ENCODE measurements around the gene ALDH1L1.

Gene ALDH1L1

GRCh38 chr3:126119976-126120375 is 60.4 kb downstream of the ALDH1L1 start:
- no peak for DNase-seq (ENCODE audit: low read depth)

GRCh38 chr3:126119008-126119675 is 61.2 kb downstream of the ALDH1L1 start:
- no peak for TF ChIP-seq CTCF (IDR thresholded peaks at IDR 0.05; ENCODE audit: low read length, missing control alignments)
- DNase-seq (ENCODE audit: low read depth) = no peak
- no peak overlapping the region for H3K4me3 ChIP-seq (replicated peaks; ENCODE audit: low read depth, low read length)

More at GRCh38 chr3:126119976-126120375, 60.4 kb downstream of the ALDH1L1 start:
- TF ChIP-seq CTCF (IDR thresholded peaks at IDR 0.05; ENCODE audit: low read length, missing control alignments) = no peak
- no peak overlapping the region for H3K4me3 ChIP-seq (replicated peaks; ENCODE audit: low read depth, low read length)

- no peak overlapping the region for H3K4me3 ChIP-seq (replicated peaks; ENCODE audit: low read depth, low read length)
- no peak for DNase-seq (ENCODE audit: low read depth)
- TF ChIP-seq CTCF (IDR thresholded peaks at IDR 0.05; ENCODE audit: low read length, missing control alignments) = no peak
Measured at GRCh38 chr3:126118591-126118990, 61.8 kb downstream of the ALDH1L1 start.

GRCh38 chr3:126117786-126118185 is 62.6 kb downstream of the ALDH1L1 start:
- H3K4me3 ChIP-seq (replicated peaks; ENCODE audit: low read depth, low read length) = no peak overlapping the region
- no peak for DNase-seq (ENCODE audit: low read depth)
- no peak for TF ChIP-seq CTCF (IDR thresholded peaks at IDR 0.05; ENCODE audit: low read length, missing control alignments)

- H3K4me3 ChIP-seq (replicated peaks; ENCODE audit: low read depth, low read length) = no peak overlapping the region
- no peak for DNase-seq (ENCODE audit: low read depth)
- TF ChIP-seq CTCF (IDR thresholded peaks at IDR 0.05; ENCODE audit: low read length, missing control alignments) = no peak
Measured at GRCh38 chr3:126117212-126117611, 63.2 kb downstream of the ALDH1L1 start.

GRCh38 chr3:126116526-126116925 is 63.9 kb downstream of the ALDH1L1 start:
- TF ChIP-seq CTCF (IDR thresholded peaks at IDR 0.05; ENCODE audit: low read length, missing control alignments) = no peak
- no peak for DNase-seq (ENCODE audit: low read depth)
- no peak overlapping the region for H3K4me3 ChIP-seq (replicated peaks; ENCODE audit: low read depth, low read length)
